ELF-1 (cell line): ENCODE data around the gene ACTL8.
A peak's percentile ranks its signal among the peaks of the same experiment; 100 is the strongest.

Experiments
- DNase-seq: peaks from one replicate; pipeline ENCODE4 v3.0.0-alpha.2; 2016; ENCODE audit warnings: low read depth, low spot score

ACTL8 gene

DNA sequence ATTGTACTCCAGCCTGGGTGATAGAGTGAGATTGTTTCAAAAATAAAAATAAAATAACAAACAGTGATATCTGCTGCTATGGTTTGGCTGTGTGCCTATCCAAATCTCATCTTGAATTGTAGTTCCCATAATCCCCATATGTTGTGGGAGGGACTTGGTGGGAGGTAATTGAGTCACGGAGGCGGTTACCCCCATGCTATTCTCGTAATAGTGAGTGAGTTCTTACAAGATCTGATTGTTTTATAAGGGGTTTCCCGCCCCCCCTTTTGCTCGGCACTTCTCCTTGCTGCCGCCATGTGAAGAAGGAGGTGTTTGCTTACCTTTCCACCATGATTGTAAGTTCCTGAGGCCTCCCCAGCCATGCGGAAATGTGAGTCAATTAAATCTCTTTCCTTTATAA, 47.8 kb downstream of the ACTL8 start:
- no peak for DNase-seq

GRCh38 chr1:17805869-17806684, 50.9 kb downstream of the ACTL8 start:
- DNase-seq, result no peak

DNA sequence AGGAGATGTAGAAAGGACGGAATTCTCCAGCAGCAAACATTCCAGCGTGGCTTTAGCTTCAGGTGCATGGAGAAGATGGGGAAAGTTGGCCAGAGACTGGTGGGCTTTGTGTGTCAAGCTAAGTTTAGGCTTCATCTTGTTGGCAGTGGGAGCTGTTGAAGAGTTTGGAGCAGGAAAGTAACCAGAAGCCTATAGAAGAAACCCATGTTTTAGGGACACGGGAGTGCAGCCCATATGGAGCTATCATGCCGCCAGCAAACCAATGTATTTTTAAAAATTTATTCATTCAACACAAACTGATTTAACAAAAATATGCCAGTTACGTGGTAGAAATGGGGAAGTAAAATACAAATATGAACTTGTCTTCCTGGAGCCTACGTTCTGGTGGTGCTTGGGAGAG, 53.7 kb downstream of the ACTL8 start:
- no peak for DNase-seq

GRCh38 chr1:17810668-17811067, 55.5 kb downstream of the ACTL8 start:
- no peak for DNase-seq

- DNase-seq, result no peak
These were observed 61.4 kb downstream of the ACTL8 start for GRCh38 chr1:17816511-17816910.

- DNase-seq, result peak; percentile 86
These were observed 64.1 kb downstream of the ACTL8 start for GRCh38 chr1:17819129-17819802.

DNA sequence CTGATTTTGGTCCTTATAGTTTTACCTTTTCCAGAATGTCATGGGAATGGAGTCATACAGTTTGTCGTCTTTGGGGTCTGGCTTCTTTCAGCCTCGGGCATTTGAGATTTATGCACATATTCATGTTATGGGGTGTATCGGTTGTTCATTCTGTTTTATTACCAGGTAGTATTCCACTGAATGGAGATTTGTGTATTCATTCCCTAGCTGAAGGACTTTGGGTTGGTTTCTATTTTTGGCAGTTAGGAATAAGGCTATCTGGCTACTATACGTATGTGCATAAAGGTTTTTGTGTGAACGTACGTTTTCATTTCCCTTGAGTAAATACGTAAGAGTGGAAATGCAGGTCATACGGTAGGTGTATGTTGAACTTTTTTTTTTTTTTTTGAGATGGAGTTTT, 65.1 kb downstream of the ACTL8 start:
- no peak for DNase-seq

- DNase-seq, result no peak
These were observed 67.8 kb downstream of the ACTL8 start for GRCh38 chr1:17822741-17823426.

- no peak for DNase-seq
These were observed 70.4 kb downstream of the ACTL8 start for GRCh38 chr1:17825273-17826164.

- peak; percentile 54 for DNase-seq
These were observed 71.0 kb downstream of the ACTL8 start for GRCh38 chr1:17826165-17826488.

DNA sequence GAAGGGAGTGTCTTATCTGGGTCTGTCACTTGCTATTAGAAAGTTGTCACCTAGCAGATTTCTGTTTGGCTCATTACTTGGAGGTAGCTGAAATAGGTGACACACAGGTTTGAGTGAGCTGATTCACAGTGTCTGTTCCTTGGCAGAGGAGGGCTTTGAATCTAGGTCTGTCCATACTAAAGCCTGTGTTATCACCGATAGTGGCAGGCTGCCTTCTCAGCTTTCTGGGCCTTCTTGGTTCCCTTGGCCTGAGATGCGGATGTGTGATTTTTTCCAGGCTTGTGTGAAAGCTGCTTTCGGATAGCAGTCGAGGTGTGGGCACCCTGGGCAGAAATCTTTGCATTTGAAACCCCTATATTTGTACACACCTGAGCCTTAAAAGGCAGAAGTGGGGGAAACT, 73.9 kb downstream of the ACTL8 start:
- DNase-seq, result no peak

GRCh38 chr1:17829579-17829978, 74.4 kb downstream of the ACTL8 start:
- no peak for DNase-seq

- DNase-seq, result peak; percentile 76
These were observed 76.5 kb downstream of the ACTL8 start for GRCh38 chr1:17831597-17831996.

GRCh38 chr1:17833661-17834501, 78.7 kb downstream of the ACTL8 start:
- no peak for DNase-seq

GRCh38 chr1:17834561-17835100, 79.5 kb downstream of the ACTL8 start:
- no peak for DNase-seq

DNA sequence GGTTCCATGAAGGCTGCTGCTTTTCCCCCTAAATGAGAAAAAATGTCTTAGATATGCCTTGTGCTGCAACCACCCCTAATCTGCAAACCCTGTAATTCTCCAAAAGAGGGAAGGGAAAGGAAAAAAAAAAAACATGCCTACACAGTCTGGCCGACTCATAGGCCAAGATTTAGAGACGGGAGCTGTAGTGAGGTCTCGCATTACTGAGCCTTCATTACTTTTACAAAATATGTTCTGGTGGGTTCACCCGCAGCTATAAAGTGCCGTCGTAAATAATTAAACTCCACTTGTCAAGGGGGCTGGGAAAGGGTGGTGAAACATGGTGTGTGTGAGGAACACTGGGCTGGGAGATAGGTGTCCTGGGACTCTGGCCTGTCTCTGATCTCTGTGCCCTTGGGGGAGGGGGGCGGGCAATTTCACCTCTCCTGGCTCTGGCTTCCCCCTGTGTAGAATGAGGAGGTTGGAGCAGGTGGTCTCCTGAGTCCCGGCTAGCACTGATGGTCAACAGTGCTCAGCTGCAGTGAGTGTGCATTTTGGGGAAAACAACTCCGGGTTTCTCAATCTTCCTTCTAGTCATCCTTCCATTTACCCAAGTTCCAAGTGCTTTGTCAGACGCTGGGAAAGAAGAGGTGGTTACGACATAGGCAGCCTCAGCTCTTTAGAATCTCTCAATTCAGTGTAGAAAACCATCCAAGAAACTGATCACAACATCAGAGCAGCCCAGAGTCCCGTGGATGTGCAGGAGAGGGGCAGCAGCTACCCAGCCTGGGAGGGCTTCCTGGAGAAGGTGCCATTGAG, 82.3 kb downstream of the ACTL8 start:
- DNase-seq, result no peak

- DNase-seq, result no peak
These were observed 84.6 kb downstream of the ACTL8 start for GRCh38 chr1:17839641-17840196.

- DNase-seq, result no peak
These were observed 86.8 kb downstream of the ACTL8 start for GRCh38 chr1:17841944-17842343.

- no peak for DNase-seq
These were observed 87.6 kb downstream of the ACTL8 start for GRCh38 chr1:17842686-17843085.
